DND-41 (cell line): ENCODE measurements around the gene NOC2L.

Experiments
- CTCF ChIP-seq: IDR thresholded peaks from 2 replicates; pipeline ENCODE4 v1.5.1; 2012; ENCODE audit warnings: borderline replicate concordance, low read length, moderate library complexity, mild to moderate bottlenecking; ENCODE audit not compliant: poor library complexity, severe bottlenecking; ENCODE audit errors: extremely low read depth
- EZH2 ChIP-seq: IDR thresholded peaks from 3 replicates; pipeline ENCODE4 v1.6.1; 2012; ENCODE audit warnings: borderline replicate concordance, low read depth, mild to moderate bottlenecking, moderate library complexity, low read length, inconsistent platforms; ENCODE audit not compliant: severe bottlenecking

DNA sequence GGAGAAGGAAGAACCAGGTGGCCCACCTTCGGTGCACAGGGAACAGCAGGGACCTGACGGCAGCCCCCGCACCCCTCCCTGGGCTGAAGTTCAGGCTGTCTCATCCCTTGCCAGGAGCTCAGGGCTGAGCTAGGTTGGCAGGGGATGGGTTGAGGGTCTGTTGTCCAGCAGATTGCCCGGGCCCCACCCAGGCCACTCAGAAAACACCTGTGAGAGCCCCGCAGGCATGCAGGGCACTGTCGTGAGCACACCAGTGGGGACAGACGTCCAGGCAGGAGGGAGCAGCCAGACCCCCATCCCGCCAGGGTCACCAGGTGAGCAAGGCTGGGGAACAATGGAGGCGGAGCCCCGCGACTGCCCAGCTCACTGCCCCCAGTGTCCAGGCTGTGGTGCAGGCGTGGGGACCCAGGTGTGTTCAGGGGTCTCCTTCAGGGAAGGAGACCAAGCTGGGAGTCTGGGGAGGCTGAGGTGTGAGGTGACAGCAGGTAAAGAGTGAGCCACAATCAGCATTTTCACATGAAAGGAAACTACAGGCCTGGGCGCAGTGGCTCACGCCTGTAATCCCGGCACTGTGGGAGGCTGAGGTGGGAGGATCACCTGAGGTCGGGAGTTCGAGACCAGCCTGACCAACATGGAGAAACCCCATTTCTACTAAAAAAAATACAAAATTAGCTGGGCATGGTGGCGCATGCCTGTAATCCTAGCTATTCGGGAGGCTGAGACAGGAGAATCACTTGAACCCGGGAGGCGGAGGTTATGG lies 44.7 kb downstream of the NOC2L start:
- TF ChIP-seq CTCF (no peak), EZH2 (no peak)
